Measurements from ENCODE around the gene GPR26. TPM values are rescaled to one million over a fixed set of nuclear protein-coding genes. Genes with fewer than 3 reads are reported as not detected.

The GPR26 gene
- not detected for total RNA-seq
- long read RNA-seq, result 0 reads

- no peak for DNase-seq
- no peak for ATAC-seq
- intact Hi-C loops (cut with DNase I), result no loop called here
Measured at GRCh38 chr10:123666318-123667236, at the start of gene GPR26. GPR26 (plus strand) TSS chr10:123666355; CDS start chr10:123666408, 53 bp downstream.

DNA sequence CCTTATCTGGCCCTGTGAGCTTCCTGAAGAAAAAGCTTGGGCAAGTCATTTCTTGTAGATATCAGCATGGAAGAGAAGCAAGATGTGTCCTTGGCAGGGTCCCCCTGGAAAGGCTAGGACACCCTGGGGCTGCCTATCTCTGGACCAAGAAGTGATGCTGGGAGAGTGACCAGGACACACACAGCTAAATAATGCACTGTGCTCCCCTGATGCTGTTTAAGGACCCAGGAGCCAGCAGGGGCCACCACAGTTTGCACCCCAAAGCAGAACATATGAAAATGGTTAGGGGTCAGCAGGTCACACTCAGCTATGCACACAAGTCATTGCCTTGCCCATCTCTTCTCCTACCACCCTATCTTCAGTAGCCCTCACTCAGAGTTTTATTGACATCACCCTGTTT lies 47.9 kb upstream of the GPR26 start:
- no peak for ATAC-seq
- DNase-seq, result no peak
- intact Hi-C loops (cut with DNase I), result no loop called here

- intact Hi-C loops (cut with DNase I), result no loop called here
- ATAC-seq (no peak), DNase-seq (no peak)
Measured at GRCh38 chr10:123619067-123619855, 46.9 kb upstream of the GPR26 start.

DNA sequence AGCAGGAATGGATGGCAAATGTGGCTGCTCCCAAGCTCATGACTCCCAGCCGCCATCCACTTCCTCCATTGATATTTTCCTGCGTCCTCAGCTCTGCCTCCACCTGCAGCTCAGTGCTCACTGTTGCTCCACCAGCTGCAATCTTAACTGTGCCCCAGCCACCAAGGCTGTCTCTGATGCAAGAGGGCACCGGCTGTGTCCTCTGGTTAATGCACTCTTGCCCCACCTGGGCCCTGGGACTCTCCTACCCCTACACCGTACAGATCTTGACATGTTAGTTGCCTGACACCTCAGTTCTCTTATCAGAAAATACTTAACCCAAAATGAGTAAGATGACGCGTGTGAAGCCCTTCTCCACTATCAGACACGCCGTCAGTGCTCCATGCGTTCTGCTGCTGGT lies 45.5 kb upstream of the GPR26 start:
- no peak for ATAC-seq
- intact Hi-C loops (cut with DNase I), result no loop called here
- DNase-seq, result no peak

DNA sequence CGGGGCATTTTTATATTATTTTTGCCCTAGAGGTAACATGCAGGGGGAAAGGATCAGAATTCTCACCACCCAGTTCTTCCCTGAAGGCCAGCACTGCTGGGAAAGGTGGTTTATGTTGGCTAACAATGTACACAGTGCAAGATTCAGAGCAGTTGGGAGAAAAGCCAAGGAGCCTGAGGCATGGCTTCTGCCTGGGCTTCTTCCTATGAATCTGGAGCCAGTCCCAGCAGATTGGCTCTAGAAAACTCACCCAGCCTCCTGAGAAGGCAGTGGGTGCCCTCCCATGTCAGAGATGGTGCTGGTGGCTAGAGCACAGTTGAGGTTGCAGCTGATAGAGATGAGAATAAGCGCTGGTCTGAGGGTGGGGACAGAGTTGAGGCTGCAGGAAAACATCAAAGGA lies 44.7 kb upstream of the GPR26 start:
- intact Hi-C loops (cut with DNase I), result no loop called here
- no peak for DNase-seq

GRCh38 chr10:123621916-123622315 lies 44.2 kb upstream of the GPR26 start:
- DNase-seq (no peak), ATAC-seq (no peak)
- intact Hi-C loops (cut with DNase I), result no loop called here

More for the DNA sequence above, 44.7 kb upstream of the GPR26 start:
- no peak for ATAC-seq

DNA sequence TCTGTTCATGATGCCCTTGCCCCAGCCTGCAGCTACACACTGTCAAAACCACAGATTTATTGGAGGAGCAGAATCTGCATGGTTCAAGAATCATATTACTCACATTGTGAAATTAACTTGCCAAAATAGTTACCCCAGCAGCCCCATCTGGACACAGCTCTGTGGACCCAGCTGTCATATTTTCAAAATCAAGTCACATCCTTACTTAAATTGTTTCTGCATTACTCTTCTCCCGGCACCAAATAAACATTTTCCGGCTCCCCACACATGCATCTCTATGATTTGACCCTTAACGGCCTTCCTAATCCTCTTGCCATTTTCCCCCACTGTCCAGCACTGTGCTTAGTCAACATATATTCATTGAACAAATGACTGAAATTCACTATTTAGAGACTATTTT lies 43.8 kb upstream of the GPR26 start:
- intact Hi-C loops (cut with DNase I), result no loop called here
- ATAC-seq (no peak), DNase-seq (no peak)

DNA sequence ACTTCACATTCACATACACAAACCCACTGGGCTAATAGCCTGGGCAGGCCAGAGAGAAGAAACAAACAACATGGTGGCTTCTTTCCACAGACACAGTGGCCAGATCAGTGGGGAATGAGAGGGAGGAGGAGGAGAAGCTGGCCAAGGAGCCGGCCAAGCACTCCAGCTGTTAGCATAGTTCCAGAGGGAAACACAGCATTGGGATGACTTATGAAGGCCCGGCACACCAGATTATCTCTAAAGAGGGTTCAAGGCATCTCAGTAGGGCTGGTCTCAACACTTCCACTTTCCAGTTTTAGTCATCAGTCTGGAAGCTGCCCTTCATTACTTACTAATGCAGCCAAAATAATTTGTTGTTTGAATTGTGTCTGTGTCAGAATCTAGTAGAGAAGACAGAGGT lies 42.1 kb upstream of the GPR26 start:
- ATAC-seq (no peak), DNase-seq (no peak)
- intact Hi-C loops (cut with DNase I), result no loop called here

- DNase-seq (no peak), ATAC-seq (no peak)
Measured at GRCh38 chr10:123633106-123633505, 33.0 kb upstream of the GPR26 start.

DNA sequence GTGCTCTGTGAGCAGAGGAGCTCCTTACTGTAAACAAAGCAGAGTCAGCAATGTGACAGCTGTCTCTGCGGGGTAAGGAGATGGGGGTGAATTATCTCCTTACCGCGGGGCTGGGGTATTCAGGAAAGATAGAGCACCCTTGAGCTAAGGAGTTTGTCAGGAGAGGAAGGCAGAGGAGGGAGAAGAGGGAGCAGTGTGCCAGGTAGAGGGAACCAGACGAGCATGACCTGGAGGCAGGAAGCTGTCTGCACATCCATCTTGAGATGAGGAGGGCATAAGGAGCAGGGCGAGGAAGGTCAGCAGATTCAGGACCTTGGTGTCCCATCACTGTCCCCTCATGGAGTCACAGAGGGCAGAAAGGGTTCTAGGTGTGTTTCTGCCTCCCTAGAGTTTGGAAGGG lies 32.5 kb upstream of the GPR26 start:
- ATAC-seq, result no peak
- no peak for DNase-seq
- intact Hi-C loops (cut with DNase I), result no loop called here

More at GRCh38 chr10:123633106-123633505, 33.0 kb upstream of the GPR26 start:
- intact Hi-C loops (cut with DNase I), result no loop called here

DNA sequence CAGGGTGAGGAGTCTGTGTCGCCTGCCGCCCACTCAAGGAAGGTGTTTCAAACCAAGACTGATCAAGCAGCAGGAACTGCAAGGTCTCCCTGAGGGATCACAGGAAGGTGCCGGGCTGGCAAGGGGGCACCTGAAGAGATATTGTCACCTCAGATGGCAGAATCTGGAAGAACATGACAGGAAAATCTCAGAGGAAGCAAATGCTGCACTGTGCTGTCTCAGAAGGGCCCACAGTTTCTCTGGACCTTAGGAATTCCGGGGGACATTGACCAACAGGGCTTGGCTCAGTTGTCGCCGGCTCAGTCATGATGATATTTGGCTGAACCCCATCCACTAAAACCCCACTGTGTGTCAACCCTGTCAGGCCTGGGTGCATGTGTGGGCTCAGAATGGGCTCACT lies 31.9 kb upstream of the GPR26 start:
- intact Hi-C loops (cut with DNase I), result no loop called here
- ATAC-seq (no peak), DNase-seq (no peak)

- ATAC-seq, result no peak
- DNase-seq, result no peak
- intact Hi-C loops (cut with DNase I), result no loop called here
Measured at GRCh38 chr10:123635131-123635530, 31.0 kb upstream of the GPR26 start.

GRCh38 chr10:123635745-123636144 lies 30.4 kb upstream of the GPR26 start:
- ATAC-seq (no peak), DNase-seq (no peak)
- intact Hi-C loops (cut with DNase I), result no loop called here

GRCh38 chr10:123636598-123637325 lies 29.4 kb upstream of the GPR26 start:
- DNase-seq (no peak), ATAC-seq (no peak)
- intact Hi-C loops (cut with DNase I), result no loop called here

DNA sequence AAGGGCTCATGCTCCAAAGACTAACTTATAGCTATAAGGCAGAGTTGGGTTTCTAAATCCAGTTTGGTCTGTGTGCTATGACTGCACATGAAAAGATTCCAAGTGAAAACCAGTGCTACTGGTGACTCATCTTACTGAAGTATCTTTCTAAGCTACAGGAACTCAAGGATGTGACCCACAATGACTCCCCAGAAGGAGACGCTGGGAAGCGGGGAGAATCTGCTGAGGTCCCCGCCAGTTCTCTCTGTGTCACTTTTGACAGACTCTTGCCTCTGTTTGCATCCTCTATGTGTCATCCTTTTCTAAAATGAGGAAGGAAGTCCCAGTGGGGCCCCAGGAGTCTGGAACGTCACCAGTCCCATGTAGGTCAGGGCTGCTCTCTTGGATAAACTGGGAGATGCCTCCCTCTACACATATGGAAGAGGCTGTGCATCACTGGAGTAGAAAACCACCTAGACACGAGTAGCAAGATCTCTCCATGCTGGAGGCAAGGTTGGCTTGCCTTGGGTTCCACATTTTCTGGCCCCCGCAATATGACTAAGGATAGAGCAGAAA lies 28.8 kb upstream of the GPR26 start:
- no peak for DNase-seq
- intact Hi-C loops (cut with DNase I), result no loop called here
- ATAC-seq, result no peak

DNA sequence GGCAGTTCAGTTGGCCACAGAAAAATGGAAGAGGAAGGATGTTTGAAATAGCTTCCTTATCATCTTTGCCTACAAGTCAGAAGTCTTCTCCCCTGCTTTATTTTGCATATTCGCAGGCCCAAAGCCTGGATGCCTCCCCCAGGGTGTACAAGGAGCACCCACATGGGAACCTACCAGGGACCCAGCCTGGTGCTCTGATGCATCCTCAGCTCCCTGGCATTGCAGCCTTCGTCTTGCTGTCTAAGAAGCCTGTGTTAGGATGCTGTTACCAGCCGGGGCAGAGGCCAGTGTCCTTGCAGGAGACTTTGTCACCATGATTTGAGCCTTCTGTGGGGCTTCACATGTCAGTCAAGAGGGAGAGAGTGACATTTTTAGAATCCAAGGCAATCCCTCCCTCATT lies 27.0 kb upstream of the GPR26 start:
- DNase-seq, result no peak
- no peak for ATAC-seq
- intact Hi-C loops (cut with DNase I), result no loop called here

DNA sequence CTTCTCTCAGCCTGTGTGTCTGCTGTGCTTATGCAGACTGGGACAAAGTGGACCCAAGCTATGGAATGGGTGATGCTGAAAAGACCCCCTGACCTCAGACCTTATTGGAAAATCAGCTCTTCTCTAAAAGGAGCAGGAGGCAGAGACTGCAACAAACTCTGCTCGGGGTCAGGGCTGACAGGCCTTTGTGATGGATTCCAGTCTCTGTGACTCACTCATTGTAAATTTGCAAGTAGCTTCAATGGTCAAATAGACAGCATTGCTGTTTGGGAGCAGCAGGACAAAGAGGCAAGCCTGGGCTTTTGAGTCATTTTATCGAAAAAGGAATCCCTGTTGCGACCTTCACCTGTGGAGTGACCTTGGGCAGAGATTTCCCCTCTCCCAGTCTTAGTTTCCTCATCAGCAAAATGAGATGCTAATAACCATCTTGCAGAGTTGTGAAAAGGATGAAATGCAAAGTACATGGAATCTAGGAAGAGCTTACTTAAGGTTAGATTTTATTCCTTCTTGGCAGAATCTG lies 26.1 kb upstream of the GPR26 start:
- no peak for DNase-seq
- intact Hi-C loops (cut with DNase I), result no loop called here
- no peak for ATAC-seq

DNA sequence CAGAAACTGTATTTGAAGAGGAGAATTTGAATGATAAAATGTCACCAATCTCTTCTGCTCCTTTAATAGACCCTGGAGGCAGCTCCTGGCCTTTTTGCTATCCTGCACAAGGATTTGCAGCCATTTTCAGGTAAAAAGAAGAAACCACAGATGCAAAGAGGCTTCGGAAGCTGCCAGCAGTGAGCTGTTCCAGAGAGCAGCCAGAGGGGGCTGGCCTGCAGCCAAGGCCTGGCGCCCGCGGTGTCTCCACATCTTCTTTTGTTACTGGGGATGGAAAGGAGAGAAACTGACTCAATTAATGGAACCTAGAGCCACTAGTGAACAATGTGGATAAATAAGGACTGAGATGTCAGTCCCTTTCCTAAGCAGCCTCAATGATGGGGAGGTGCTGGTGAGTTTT lies 23.9 kb upstream of the GPR26 start:
- intact Hi-C loops (cut with DNase I), result no loop called here
- peak; percentile 32 for DNase-seq
- ATAC-seq, result no peak

DNA sequence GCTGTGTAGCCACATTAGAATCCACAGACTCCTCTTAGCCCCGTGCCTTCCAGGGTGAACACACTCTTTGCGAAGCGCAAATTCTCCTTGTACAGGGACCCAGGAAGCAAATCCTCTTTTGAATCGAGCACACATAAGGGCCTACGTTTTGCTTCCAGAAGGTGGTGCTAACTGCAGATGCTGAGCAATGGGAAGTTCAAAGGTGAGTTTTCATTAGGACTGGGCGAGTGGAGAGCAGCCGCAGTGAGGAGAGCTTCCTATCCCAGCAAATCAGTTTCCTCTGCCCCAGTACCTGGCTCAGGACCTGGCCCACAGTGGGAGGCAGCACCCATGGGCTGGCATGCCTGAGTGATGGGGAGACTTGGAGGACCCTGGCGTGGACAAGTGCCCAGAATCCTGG lies 23.5 kb upstream of the GPR26 start:
- intact Hi-C loops (cut with DNase I), result no loop called here
- no peak for DNase-seq
- ATAC-seq, result no peak

Data from left cardiac atrium (tissue), 4 donors.